PFSK-1 (cell line): ENCODE data around the gene PGAM5.

ENCODE experiments used
- FOXP2 ChIP-seq: optimal IDR thresholded peaks from 2 replicates; pipeline ENCODE3; 2011; ENCODE audit warnings: borderline replicate concordance, control low read depth, inconsistent platforms; ENCODE audit not compliant: insufficient read depth; ENCODE audit errors: extremely low read length, extremely low read depth
- POLR2AphosphoS5 ChIP-seq: IDR thresholded peaks from 2 replicates; pipeline ENCODE4 v1.6.1; 2012; ENCODE audit warnings: low read depth, mild to moderate bottlenecking, control low read depth, low read length, moderate library complexity
- REST ChIP-seq, 2 experiments: IDR thresholded peaks; 2 replicates each; pipeline versions ENCODE4 v1.6.1 to v1.8.0; 2011 to 2012; ENCODE audit warnings: low read depth in 2 of 2, low read length in 2 of 2, control low read depth in 1 of 2, inconsistent platforms in 1 of 2, mild to moderate bottlenecking in 1 of 2, moderate library complexity in 1 of 2; ENCODE audit not compliant: insufficient read depth in 1 of 2
- SIN3A ChIP-seq: IDR thresholded peaks from 2 replicates; pipeline ENCODE4 v1.6.1; 2012; ENCODE audit warnings: mild to moderate bottlenecking, low read length, moderate library complexity, borderline replicate concordance; ENCODE audit not compliant: insufficient read depth
- TAF1 ChIP-seq: IDR thresholded peaks from 2 replicates; pipeline ENCODE4 v1.6.1; 2012; ENCODE audit warnings: low read length, control low read depth, borderline replicate concordance; ENCODE audit not compliant: insufficient read depth

Gene PGAM5

GRCh38 chr12:132685400-132685799, 25.2 kb upstream of the PGAM5 start:
- TF ChIP-seq REST (IDR thresholded peaks at IDR 0.05; ENCODE audit: insufficient read depth in 1 of 2, low read depth in 2 of 2, low read length in 2 of 2) (no peak), TAF1 (no peak; the same call in 1 of the 2 replicates), POLR2AphosphoS5 (peak; percentile 75)

GRCh38 chr12:132686825-132687210, 23.8 kb upstream of the PGAM5 start:
- no peak for TF ChIP-seq SIN3A
- TF ChIP-seq REST (IDR thresholded peaks at IDR 0.05; ENCODE audit: insufficient read depth in 1 of 2, low read depth in 2 of 2, low read length in 2 of 2), result no peak
- no peak for TF ChIP-seq TAF1
- no peak for TF ChIP-seq POLR2AphosphoS5
- no peak for TF ChIP-seq FOXP2

GRCh38 chr12:132687211-132688164, 23.2 kb upstream of the PGAM5 start, which contains the start of the genes POLE and PXMP2:
Gene POLE, minus strand, starts transcription at chr12:132687342. Its CDS starts 27 bp downstream, at chr12:132687315.
Gene PXMP2, plus strand, starts transcription at chr12:132687587. Its CDS starts 84 bp downstream, at chr12:132687671.
- TF ChIP-seq TAF1, result peak; percentile 89
- TF ChIP-seq FOXP2, result no peak
- peak; percentile 74 for TF ChIP-seq POLR2AphosphoS5
- TF ChIP-seq REST (IDR thresholded peaks at IDR 0.05; ENCODE audit: insufficient read depth in 1 of 2, low read depth in 2 of 2, low read length in 2 of 2), result peak in 1 of 2 experiments; percentile 48; a peak in 3 of 4 replicates
- TF ChIP-seq SIN3A, result peak; percentile 58; the same call in 1 of the 2 replicates

- TF ChIP-seq FOXP2 (no peak), POLR2AphosphoS5 (0 out of 2 replicates have a peak, but pooled peaks have one; percentile 38)
Measured at GRCh38 chr12:132689227-132689626, 21.4 kb upstream of the PGAM5 start.

- TF ChIP-seq TAF1 (no peak), SIN3A (peak; percentile 67; the same call in 1 of the 2 replicates), POLR2AphosphoS5 (no peak), REST (IDR thresholded peaks at IDR 0.05; ENCODE audit: insufficient read depth in 1 of 2, low read depth in 2 of 2, low read length in 2 of 2) (no peak)
Measured at GRCh38 chr12:132690112-132690511, 20.5 kb upstream of the PGAM5 start.
